HepG2 (cell line): ENCODE data around the gene PTTG1. TPM values are rescaled to one million over a fixed set of nuclear protein-coding genes. Genes with fewer than 3 reads are reported as not detected.

ENCODE experiments used
- AGO2 ChIP-seq: fragments of 200-400 bp; formaldehyde crosslinking; optimal IDR thresholded peaks from 2 replicates; pipeline ENCODE3; 2017; ENCODE audit warnings: mild to moderate bottlenecking, low read depth, low read length, moderate library complexity
- ARHGAP35 ChIP-seq: sonication (generic); formaldehyde crosslinking; IDR thresholded peaks from 2 replicates; pipeline ENCODE4 v1.9.0; 2022; ENCODE audit warnings: mild to moderate bottlenecking, inconsistent platforms, moderate library complexity, missing genetic modification reagents, borderline replicate concordance
- DR1 ChIP-seq: sonication (generic); formaldehyde crosslinking; IDR thresholded peaks from 2 replicates; pipeline ENCODE4 v1.8.0; 2021; ENCODE audit warnings: mild to moderate bottlenecking, missing genetic modification reagents, inconsistent platforms
- EED ChIP-seq: sonication (generic); formaldehyde crosslinking; IDR thresholded peaks from 2 replicates; pipeline ENCODE4 v1.5.0; 2020; ENCODE audit warnings: mild to moderate bottlenecking, missing genetic modification reagents
- KLF9 ChIP-seq: IDR thresholded peaks from 2 replicates; pipeline ENCODE4 v1.6.1; 2016; ENCODE audit warnings: low read depth
- PHF20 ChIP-seq: sonication (generic); formaldehyde crosslinking; IDR thresholded peaks from 2 replicates; pipeline ENCODE4 v1.5.0; 2020; ENCODE audit warnings: mild to moderate bottlenecking, missing genetic modification reagents
- PITX1 ChIP-seq: sonication (generic); formaldehyde crosslinking; IDR thresholded peaks from 2 replicates; pipeline ENCODE4 v1.5.1; 2020; ENCODE audit warnings: mild to moderate bottlenecking, missing genetic modification reagents
- POLR2G ChIP-seq: fragments of 200-400 bp; formaldehyde crosslinking; IDR thresholded peaks from 2 replicates; pipeline ENCODE4 v1.6.1; 2018; ENCODE audit warnings: mild to moderate bottlenecking, low read depth, low read length, moderate library complexity
- SAFB2 ChIP-seq: sonication (generic); formaldehyde crosslinking; IDR thresholded peaks from 2 replicates; pipeline ENCODE4 v1.5.1; 2020; ENCODE audit warnings: missing genetic modification reagents, low read depth, mild to moderate bottlenecking, borderline replicate concordance
- SIN3A ChIP-seq: IDR thresholded peaks from 2 replicates; pipeline ENCODE4 v1.6.1; 2011; ENCODE audit warnings: low read depth, mild to moderate bottlenecking, control low read depth, low read length, borderline replicate concordance
- SIX1 ChIP-seq: sonication (generic); formaldehyde crosslinking; IDR thresholded peaks from 2 replicates; pipeline ENCODE4 v1.4.0; 2020; ENCODE audit warnings: missing genetic modification reagents, borderline replicate concordance
- TBL1XR1 ChIP-seq: fragments of 150-350 bp; IDR thresholded peaks from 2 replicates; pipeline ENCODE4 v1.6.1; 2014; ENCODE audit warnings: borderline replicate concordance, low read length; ENCODE audit not compliant: partially characterized antibody
- ZBTB20 ChIP-seq: sonication (generic); formaldehyde crosslinking; IDR thresholded peaks from 2 replicates; pipeline ENCODE4 v1.8.1; 2023; ENCODE audit warnings: missing genetic modification reagents, low read depth, mild to moderate bottlenecking, borderline replicate concordance
- ZMYM2 ChIP-seq: sonication (generic); formaldehyde crosslinking; IDR thresholded peaks from 2 replicates; pipeline ENCODE4 v1.8.0; 2022; ENCODE audit warnings: mild to moderate bottlenecking, missing genetic modification reagents
- ZNF563 ChIP-seq: sonication (generic); formaldehyde crosslinking; IDR thresholded peaks from 2 replicates; pipeline ENCODE4 v1.8.0; 2022; ENCODE audit warnings: mild to moderate bottlenecking, moderate library complexity, missing genetic modification reagents
- ZNF564 ChIP-seq: sonication (generic); formaldehyde crosslinking; IDR thresholded peaks from 2 replicates; pipeline ENCODE4 v1.8.1; 2023; ENCODE audit warnings: mild to moderate bottlenecking, missing genetic modification reagents
- ZNF672 ChIP-seq: sonication (generic); formaldehyde crosslinking; IDR thresholded peaks from 2 replicates; pipeline ENCODE4 v1.8.1; 2022; ENCODE audit warnings: missing genetic modification reagents
- ZNF776 ChIP-seq: sonication (generic); formaldehyde crosslinking; IDR thresholded peaks from 2 replicates; pipeline ENCODE4 v1.4.0; 2020; ENCODE audit warnings: mild to moderate bottlenecking, missing genetic modification reagents
- polyA plus RNA-seq, 8 experiments: library from polyadenylated mRNA; depleted of rRNA in 3 of 8; stranded (reverse) in 7 of 8; unstranded in 1 of 8; fragments of >200 nt; fragmentation: Illumina TruSeq in 4 of 8; extraction: Trizol in 4 of 8; gene quantifications; 2 replicates each; pipeline versions ENCODE4 v1.2.1 to v1.2.3, GENCODE V29; 2011 to 2016; ENCODE audit warnings: low read depth in 4 of 8, missing spikeins in 1 of 8, mixed read lengths in 1 of 8; ENCODE audit not compliant: insufficient read depth in 1 of 8
- total RNA-seq, 5 experiments: library from RNA; depleted of rRNA; stranded (reverse); fragments of >200 nt; fragmentation: Illumina TruSeq; extraction: Trizol; gene quantifications; 2 replicates each; pipeline ENCODE4 v1.2.3, GENCODE V29; 2016; ENCODE audit warnings: low read depth in 1 of 5
- TF ChIP-seq, protein P1 (sequence below): sonication (generic); formaldehyde crosslinking; IDR thresholded peaks from 2 replicates; pipeline ENCODE4 v1.4.0; 2020; ENCODE audit warnings: missing genetic modification reagents, borderline replicate concordance
- TF ChIP-seq, protein P2 (sequence below): conservative IDR thresholded peaks from 2 replicates; pipeline ENCODE4 v1.6.1; 2018; ENCODE audit warnings: missing genetic modification reagents
- TF ChIP-seq, protein P3 (sequence below): sonication (generic); formaldehyde crosslinking; IDR thresholded peaks from 2 replicates; pipeline ENCODE4 v1.4.0; 2020; ENCODE audit warnings: missing genetic modification reagents
- TF ChIP-seq, protein P4 (sequence below): sonication (generic); formaldehyde crosslinking; IDR thresholded peaks from 2 replicates; pipeline ENCODE4 v1.5.1; 2020; ENCODE audit warnings: missing genetic modification reagents, mild to moderate bottlenecking, borderline replicate concordance

PTTG1 gene
- total and polyA plus RNA-seq, 2 of the 13 experiments (the other 11 are each of a cell fraction or from before 2014, with no cell fraction given) = 102 to 161 TPM

DNA sequence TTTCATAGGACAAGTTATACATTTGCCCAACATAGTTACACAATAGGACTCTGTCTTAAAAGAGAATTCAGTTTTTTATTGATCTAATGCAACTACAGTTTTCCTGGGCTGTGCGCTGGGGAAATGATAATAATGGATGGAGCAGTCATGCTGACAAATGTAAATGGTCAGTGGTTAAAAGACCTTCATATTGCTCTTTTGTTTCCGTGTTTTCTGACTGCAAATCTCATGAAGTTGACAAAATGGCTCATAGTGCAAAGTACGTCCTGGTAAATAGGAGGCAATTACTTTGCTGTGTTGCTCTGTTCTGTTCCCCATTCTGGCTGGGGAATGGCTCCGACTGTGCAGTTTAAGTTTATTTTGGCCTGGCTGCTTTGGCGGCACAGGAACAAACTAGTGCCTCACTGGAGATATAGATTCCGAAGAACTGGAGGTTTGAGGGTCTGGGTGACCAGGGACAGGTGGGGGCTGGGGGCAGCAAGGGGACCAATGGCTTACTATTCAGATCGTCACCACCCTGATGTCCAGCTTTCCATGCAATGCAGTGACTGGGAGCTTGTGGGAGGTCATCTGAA is 54.3 kb downstream of the PTTG1 start (continued):
- TF ChIP-seq, protein P1, sequence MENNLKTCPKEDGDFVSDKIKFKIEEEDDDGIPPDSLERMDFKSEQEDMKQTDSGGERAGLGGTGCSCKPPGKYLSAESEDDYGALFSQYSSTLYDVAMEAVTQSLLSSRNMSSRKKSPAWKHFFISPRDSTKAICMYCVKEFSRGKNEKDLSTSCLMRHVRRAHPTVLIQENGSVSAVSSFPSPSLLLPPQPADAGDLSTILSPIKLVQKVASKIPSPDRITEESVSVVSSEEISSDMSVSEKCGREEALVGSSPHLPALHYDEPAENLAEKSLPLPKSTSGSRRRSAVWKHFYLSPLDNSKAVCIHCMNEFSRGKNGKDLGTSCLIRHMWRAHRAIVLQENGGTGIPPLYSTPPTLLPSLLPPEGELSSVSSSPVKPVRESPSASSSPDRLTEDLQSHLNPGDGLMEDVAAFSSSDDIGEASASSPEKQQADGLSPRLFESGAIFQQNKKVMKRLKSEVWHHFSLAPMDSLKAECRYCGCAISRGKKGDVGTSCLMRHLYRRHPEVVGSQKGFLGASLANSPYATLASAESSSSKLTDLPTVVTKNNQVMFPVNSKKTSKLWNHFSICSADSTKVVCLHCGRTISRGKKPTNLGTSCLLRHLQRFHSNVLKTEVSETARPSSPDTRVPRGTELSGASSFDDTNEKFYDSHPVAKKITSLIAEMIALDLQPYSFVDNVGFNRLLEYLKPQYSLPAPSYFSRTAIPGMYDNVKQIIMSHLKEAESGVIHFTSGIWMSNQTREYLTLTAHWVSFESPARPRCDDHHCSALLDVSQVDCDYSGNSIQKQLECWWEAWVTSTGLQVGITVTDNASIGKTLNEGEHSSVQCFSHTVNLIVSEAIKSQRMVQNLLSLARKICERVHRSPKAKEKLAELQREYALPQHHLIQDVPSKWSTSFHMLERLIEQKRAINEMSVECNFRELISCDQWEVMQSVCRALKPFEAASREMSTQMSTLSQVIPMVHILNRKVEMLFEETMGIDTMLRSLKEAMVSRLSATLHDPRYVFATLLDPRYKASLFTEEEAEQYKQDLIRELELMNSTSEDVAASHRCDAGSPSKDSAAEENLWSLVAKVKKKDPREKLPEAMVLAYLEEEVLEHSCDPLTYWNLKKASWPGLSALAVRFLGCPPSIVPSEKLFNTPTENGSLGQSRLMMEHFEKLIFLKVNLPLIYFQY (CRISPR knock-in tag) = no peak
- TF ChIP-seq ZBTB20 (peak; percentile 83; the same call in 1 of the 2 replicates), PHF20 (no peak; the same call in 1 of the 2 replicates), ZNF564 (CRISPR knock-in tag) (no peak), POLR2G (peak; percentile 86), SAFB2 (CRISPR knock-in tag) (no peak), ZMYM2 (CRISPR knock-in tag) (no peak), AGO2 (no peak), DR1 (no peak), ARHGAP35 (CRISPR knock-in tag) (no peak), ZNF776 (CRISPR knock-in tag) (no peak), PITX1 (peak; percentile 68; the same call in 1 of the 2 replicates), ZNF672 (no peak), ZNF563 (CRISPR knock-in tag) (no peak), SIN3A (no peak), EED (CRISPR knock-in tag) (no peak), SIX1 (CRISPR knock-in tag) (no peak; the same call in 1 of the 2 replicates), TBL1XR1 (no peak), KLF9 (CRISPR knock-in tag) (no peak)
- TF ChIP-seq, protein P2, sequence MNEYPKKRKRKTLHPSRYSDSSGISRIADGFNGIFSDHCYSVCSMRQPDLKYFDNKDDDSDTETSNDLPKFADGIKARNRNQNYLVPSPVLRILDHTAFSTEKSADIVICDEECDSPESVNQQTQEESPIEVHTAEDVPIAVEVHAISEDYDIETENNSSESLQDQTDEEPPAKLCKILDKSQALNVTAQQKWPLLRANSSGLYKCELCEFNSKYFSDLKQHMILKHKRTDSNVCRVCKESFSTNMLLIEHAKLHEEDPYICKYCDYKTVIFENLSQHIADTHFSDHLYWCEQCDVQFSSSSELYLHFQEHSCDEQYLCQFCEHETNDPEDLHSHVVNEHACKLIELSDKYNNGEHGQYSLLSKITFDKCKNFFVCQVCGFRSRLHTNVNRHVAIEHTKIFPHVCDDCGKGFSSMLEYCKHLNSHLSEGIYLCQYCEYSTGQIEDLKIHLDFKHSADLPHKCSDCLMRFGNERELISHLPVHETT (CRISPR knock-in tag) = no peak
- TF ChIP-seq, protein P3, sequence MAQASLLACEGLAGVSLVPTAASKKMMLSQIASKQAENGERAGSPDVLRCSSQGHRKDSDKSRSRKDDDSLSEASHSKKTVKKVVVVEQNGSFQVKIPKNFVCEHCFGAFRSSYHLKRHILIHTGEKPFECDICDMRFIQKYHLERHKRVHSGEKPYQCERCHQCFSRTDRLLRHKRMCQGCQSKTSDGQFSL = no peak
- TF ChIP-seq, protein P4, sequence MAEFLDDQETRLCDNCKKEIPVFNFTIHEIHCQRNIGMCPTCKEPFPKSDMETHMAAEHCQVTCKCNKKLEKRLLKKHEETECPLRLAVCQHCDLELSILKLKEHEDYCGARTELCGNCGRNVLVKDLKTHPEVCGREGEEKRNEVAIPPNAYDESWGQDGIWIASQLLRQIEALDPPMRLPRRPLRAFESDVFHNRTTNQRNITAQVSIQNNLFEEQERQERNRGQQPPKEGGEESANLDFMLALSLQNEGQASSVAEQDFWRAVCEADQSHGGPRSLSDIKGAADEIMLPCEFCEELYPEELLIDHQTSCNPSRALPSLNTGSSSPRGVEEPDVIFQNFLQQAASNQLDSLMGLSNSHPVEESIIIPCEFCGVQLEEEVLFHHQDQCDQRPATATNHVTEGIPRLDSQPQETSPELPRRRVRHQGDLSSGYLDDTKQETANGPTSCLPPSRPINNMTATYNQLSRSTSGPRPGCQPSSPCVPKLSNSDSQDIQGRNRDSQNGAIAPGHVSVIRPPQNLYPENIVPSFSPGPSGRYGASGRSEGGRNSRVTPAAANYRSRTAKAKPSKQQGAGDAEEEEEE (CRISPR knock-in tag) = no peak
